Measurements from ENCODE around the gene KRTAP4-4. TPM values are rescaled to one million over a fixed set of nuclear protein-coding genes. Genes with fewer than 3 reads are reported as not detected.

KRTAP4-4 gene
- total RNA-seq, 1 experiment from 2014 or later: not detected

DNA sequence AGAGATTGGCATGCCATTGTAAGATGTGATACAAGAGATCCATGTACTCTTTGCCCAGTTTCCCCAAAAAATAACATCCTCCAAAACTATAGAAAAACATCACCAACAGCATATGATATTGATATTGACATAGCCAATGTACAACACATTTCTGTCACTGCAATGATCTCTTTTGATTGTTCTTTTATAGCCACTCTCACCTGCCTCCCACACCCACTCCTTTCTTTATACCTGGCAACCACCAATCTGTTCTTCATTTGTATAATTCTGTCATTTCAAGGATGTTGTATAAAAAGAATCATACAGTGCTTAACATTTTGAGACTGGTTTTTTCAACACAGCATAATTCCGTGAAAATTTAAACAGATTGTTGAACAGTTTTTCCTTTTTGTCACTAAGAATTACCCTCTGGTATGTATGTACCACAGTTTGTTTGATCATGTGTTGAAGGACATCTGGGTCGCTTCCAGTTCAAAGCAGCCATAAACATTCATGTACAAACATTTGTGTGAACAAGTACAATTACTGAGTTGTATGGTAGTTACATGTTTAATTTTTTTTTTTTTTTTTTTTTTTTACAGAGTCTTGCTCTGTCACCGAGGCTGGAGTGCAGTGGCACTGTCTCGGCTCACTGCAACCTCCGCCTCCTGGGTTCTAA lies 39.0 kb upstream of the KRTAP4-4 start (continued):
- TF ChIP-seq, protein P1, sequence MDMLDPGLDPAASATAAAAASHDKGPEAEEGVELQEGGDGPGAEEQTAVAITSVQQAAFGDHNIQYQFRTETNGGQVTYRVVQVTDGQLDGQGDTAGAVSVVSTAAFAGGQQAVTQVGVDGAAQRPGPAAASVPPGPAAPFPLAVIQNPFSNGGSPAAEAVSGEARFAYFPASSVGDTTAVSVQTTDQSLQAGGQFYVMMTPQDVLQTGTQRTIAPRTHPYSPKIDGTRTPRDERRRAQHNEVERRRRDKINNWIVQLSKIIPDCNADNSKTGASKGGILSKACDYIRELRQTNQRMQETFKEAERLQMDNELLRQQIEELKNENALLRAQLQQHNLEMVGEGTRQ (CRISPR knock-in tag; IDR thresholded peaks at IDR 0.05): no peak
- TF ChIP-seq TEAD1 (CRISPR knock-in tag; IDR thresholded peaks at IDR 0.05): no peak
- TF ChIP-seq, protein P2, sequence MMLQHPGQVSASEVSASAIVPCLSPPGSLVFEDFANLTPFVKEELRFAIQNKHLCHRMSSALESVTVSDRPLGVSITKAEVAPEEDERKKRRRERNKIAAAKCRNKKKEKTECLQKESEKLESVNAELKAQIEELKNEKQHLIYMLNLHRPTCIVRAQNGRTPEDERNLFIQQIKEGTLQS (CRISPR knock-in tag; conservative IDR thresholded peaks at IDR 0.05): no peak
- no peak for TF ChIP-seq ZNF263 (CRISPR knock-in tag; IDR thresholded peaks at IDR 0.05; ENCODE audit: low read depth)
- TF ChIP-seq, protein P3, sequence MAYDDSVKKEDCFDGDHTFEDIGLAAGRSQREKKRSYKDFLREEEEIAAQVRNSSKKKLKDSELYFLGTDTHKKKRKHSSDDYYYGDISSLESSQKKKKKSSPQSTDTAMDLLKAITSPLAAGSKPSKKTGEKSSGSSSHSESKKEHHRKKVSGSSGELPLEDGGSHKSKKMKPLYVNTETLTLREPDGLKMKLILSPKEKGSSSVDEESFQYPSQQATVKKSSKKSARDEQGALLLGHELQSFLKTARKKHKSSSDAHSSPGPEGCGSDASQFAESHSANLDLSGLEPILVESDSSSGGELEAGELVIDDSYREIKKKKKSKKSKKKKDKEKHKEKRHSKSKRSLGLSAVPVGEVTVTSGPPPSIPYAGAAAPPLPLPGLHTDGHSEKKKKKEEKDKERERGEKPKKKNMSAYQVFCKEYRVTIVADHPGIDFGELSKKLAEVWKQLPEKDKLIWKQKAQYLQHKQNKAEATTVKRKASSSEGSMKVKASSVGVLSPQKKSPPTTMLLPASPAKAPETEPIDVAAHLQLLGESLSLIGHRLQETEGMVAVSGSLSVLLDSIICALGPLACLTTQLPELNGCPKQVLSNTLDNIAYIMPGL (CRISPR knock-in tag; IDR thresholded peaks at IDR 0.05): no peak
- TF ChIP-seq, protein P4, sequence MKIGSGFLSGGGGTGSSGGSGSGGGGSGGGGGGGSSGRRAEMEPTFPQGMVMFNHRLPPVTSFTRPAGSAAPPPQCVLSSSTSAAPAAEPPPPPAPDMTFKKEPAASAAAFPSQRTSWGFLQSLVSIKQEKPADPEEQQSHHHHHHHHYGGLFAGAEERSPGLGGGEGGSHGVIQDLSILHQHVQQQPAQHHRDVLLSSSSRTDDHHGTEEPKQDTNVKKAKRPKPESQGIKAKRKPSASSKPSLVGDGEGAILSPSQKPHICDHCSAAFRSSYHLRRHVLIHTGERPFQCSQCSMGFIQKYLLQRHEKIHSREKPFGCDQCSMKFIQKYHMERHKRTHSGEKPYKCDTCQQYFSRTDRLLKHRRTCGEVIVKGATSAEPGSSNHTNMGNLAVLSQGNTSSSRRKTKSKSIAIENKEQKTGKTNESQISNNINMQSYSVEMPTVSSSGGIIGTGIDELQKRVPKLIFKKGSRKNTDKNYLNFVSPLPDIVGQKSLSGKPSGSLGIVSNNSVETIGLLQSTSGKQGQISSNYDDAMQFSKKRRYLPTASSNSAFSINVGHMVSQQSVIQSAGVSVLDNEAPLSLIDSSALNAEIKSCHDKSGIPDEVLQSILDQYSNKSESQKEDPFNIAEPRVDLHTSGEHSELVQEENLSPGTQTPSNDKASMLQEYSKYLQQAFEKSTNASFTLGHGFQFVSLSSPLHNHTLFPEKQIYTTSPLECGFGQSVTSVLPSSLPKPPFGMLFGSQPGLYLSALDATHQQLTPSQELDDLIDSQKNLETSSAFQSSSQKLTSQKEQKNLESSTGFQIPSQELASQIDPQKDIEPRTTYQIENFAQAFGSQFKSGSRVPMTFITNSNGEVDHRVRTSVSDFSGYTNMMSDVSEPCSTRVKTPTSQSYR (CRISPR knock-in tag; IDR thresholded peaks at IDR 0.05): no peak
- TF ChIP-seq NFATC4 (CRISPR knock-in tag; IDR thresholded peaks at IDR 0.05): no peak
- no peak for TF ChIP-seq GRHL2 (CRISPR knock-in tag; IDR thresholded peaks at IDR 0.05; ENCODE audit: insufficient replicate concordance, severe bottlenecking)
- no peak for TF ChIP-seq ZNF423 (CRISPR knock-in tag; IDR thresholded peaks at IDR 0.05)
- TF ChIP-seq GABPB1 (CRISPR knock-in tag; IDR thresholded peaks at IDR 0.05): no peak
- TF ChIP-seq NR2C2 (CRISPR knock-in tag; IDR thresholded peaks at IDR 0.05): no peak

DNA sequence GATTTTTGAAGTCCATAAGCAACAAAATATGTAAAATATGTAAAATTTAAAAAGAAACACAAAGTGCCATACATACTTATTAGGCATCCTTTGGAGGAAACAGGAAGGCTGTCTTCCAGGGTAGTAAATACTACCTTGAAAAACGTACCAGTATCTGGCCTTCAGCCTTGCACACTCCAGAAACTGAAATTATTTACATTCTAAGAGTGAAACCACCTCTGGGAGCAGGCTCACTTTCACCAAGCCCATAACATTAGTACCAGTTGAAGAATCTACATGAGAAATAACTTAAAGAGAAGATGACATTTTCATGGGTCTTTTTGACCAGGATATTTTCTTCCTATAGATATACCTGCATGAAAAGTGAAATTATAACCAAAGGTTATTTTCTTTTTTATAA lies 35.5 kb upstream of the KRTAP4-4 start:
- no peaks in the 10 kb centered on the region for H3K4me1 Mint-ChIP-seq
- no peak overlapping the region for H3K27ac Mint-ChIP-seq
- no peaks in the 10 kb centered on the region; the same call in 1 of the 2 replicates for H3K27me3 Mint-ChIP-seq (ENCODE audit: low read depth)
- peaks cover 7% of the 10 kb centered on the region for H3K36me3 Mint-ChIP-seq
- DNase-seq (ENCODE audit: low spot score) (no peak), ATAC-seq (no peak)
- H3K4me3 Mint-ChIP-seq: no peak overlapping the region
- CTCF ChIA-PET: no interaction called here
- H3K9me3 Mint-ChIP-seq: peaks cover 28% of the 10 kb centered on the region
- TF ChIP-seq, protein P4 (CRISPR knock-in tag; IDR thresholded peaks at IDR 0.05): no peak
- TF ChIP-seq NR1H2 (CRISPR knock-in tag; IDR thresholded peaks at IDR 0.05) (no peak), ESRRA (CRISPR knock-in tag; IDR thresholded peaks at IDR 0.05; ENCODE audit: borderline replicate concordance) (no peak), ZNF317 (CRISPR knock-in tag; IDR thresholded peaks at IDR 0.05; ENCODE audit: borderline replicate concordance, low read depth) (no peak), NFYB (CRISPR knock-in tag; conservative IDR thresholded peaks at IDR 0.05; ENCODE audit: low read depth) (no peak), ZBTB21 (CRISPR knock-in tag; IDR thresholded peaks at IDR 0.05; ENCODE audit: borderline replicate concordance) (no peak), ZNF121 (CRISPR knock-in tag; IDR thresholded peaks at IDR 0.05) (no peak), JUN (CRISPR knock-in tag; IDR thresholded peaks at IDR 0.05) (no peak), KAT7 (CRISPR knock-in tag; IDR thresholded peaks at IDR 0.05; ENCODE audit: borderline replicate concordance) (no peak), TP53 (CRISPR knock-in tag; IDR thresholded peaks at IDR 0.05) (no peak), ZNF416 (CRISPR knock-in tag; IDR thresholded peaks at IDR 0.05) (no peak), JAZF1 (CRISPR knock-in tag; IDR thresholded peaks at IDR 0.05) (no peak)
- TF ChIP-seq, protein P5, sequence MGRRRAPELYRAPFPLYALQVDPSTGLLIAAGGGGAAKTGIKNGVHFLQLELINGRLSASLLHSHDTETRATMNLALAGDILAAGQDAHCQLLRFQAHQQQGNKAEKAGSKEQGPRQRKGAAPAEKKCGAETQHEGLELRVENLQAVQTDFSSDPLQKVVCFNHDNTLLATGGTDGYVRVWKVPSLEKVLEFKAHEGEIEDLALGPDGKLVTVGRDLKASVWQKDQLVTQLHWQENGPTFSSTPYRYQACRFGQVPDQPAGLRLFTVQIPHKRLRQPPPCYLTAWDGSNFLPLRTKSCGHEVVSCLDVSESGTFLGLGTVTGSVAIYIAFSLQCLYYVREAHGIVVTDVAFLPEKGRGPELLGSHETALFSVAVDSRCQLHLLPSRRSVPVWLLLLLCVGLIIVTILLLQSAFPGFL (CRISPR knock-in tag; IDR thresholded peaks at IDR 0.05; ENCODE audit: borderline replicate concordance): no peak
- TF ChIP-seq, protein P2 (CRISPR knock-in tag; conservative IDR thresholded peaks at IDR 0.05): no peak
- POLR2A ChIA-PET: interaction anchor here (0.7 kb wide), 1 partner anchor 383 kb away, joined by 5 read pairs; no protein-coding TSS in a partner anchor
